Activated CD4-positive, alpha-beta T cell treated with anti-CD3 and anti-CD28 coated beads for 36 hours (primary cell): Measurements from ENCODE around the gene PSORS1C2. TPM values are rescaled to one million over a fixed set of nuclear protein-coding genes. Genes with fewer than 3 reads are reported as not detected.

Source experiments
- ATAC-seq: fragments of 200-7000 bp; cut with Tn5 transposase; one replicate; pipeline ENCODE4 v1.10.0; 2021; ENCODE audit warnings: mild to moderate bottlenecking, moderate library complexity
- CTCF ChIA-PET: fragments of 350-600 bp; sonication (Branson Sonifier 250); formaldehyde crosslinking; loops from one replicate; lab custom pipeline; 2021; ENCODE audit warnings: antibody characterized with exemption; lab: Charles Lee
- POLR2A ChIA-PET: fragments of 350-600 bp; sonication (Branson Sonifier 250); formaldehyde crosslinking; loops from one replicate; lab custom pipeline; 2021; ENCODE audit warnings: antibody characterized with exemption, inconsistent platforms; lab: Charles Lee
- DNase-seq: peaks from one replicate; pipeline ENCODE4 v3.0.0-alpha.2; 2020
- H3K27ac Mint-ChIP-seq: one replicate; pipeline ENCODE4 v1.8.0; 2021; ENCODE audit warnings: mixed read lengths
- H3K27me3 Mint-ChIP-seq: one replicate; pipeline ENCODE4 v1.8.0; 2021; ENCODE audit warnings: mixed read lengths
- H3K36me3 Mint-ChIP-seq: one replicate; pipeline ENCODE4 v1.8.0; 2021; ENCODE audit warnings: low read depth, mixed read lengths
- H3K4me1 Mint-ChIP-seq: one replicate; pipeline ENCODE4 v1.8.0; 2021; ENCODE audit warnings: mixed read lengths
- H3K4me3 Mint-ChIP-seq: one replicate; pipeline ENCODE4 v1.8.0; 2021; ENCODE audit warnings: mild to moderate bottlenecking, moderate library complexity, mixed read lengths
- H3K9me3 Mint-ChIP-seq: one replicate; pipeline ENCODE4 v1.8.0; 2021; ENCODE audit warnings: low read depth, mixed read lengths
- intact Hi-C, 2 experiments: fragments of 100-400 bp; cut with DNase I in 1 of 2; cut with micrococcal nuclease in 1 of 2; formaldehyde crosslinking; loops; one replicate each; pipeline versions ENCODE4 v1.14.2 to v1.15.1; 2022 to 2024; cut with DNase I, micrococcal nuclease
- total RNA-seq, 2 experiments: library from RNA; stranded (reverse); gene quantifications; one replicate each; pipeline ENCODE4 v1.2.3, GENCODE V29; 2021

The PSORS1C2 gene
- total RNA-seq, 2 experiments from 2014 or later: not detected

GRCh38 chr6:31121131-31121790 lies 17.6 kb downstream of the PSORS1C2 start:
- POLR2A ChIA-PET: no interaction called here
- DNase-seq: no peak
- Mint-ChIP-seq H3K4me3 (no peak overlapping the region), H3K27ac (no peak overlapping the region), H3K36me3 (no peaks in the 10 kb centered on the region), H3K27me3 (peaks cover 2% of the 10 kb centered on the region), H3K4me1 (no peaks in the 10 kb centered on the region), H3K9me3 (no peaks in the 10 kb centered on the region)
- CTCF ChIA-PET: no interaction called here
- intact Hi-C loops: no loop called here
- ATAC-seq: no peak

GRCh38 chr6:31120151-31120915 lies 18.5 kb downstream of the PSORS1C2 start, which contains the start of gene CDSN:
Gene CDSN (minus strand): TSS chr6:31120446. CDS start chr6:31120419, 27 bp downstream.
- H3K4me3 Mint-ChIP-seq: no peak within 1 kb of the TSS
- CTCF ChIA-PET: no interaction called here
- DNase-seq (no peak), ATAC-seq (no peak)
- POLR2A ChIA-PET: no interaction called here
- H3K27me3 Mint-ChIP-seq: peaks cover 2% of the 10 kb centered on the region
- no peaks in the 10 kb centered on the region for H3K4me1 Mint-ChIP-seq
- no peak within 1 kb of the TSS for H3K27ac Mint-ChIP-seq
- H3K36me3 Mint-ChIP-seq: no peaks in the 10 kb centered on the region
- H3K9me3 Mint-ChIP-seq: no peaks in the 10 kb centered on the region
- intact Hi-C loops: no loop called here

DNA sequence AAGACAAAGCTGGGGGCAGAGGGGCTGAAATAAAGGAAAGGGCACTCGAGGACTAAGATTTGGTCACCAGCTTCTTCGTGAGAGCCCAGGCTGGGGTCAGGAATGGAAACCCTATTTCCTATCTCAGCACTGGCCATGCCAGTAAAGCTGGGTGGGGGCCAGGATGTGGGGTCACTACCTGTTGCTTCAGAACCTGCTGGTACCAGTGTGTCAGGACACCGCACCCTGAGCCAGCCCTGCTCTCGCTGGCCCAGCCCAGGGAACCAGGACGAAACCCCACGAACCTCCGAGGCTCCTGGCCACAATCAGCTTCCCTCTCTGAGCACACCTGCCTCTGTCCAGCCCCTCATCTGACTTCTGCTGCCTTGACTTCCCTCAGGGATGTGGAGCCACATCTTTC lies 20.7 kb downstream of the PSORS1C2 start:
- intact Hi-C loops: no loop called here
- Mint-ChIP-seq H3K9me3 (no peaks in the 10 kb centered on the region), H3K27me3 (peaks cover 2% of the 10 kb centered on the region), H3K4me3 (no peak overlapping the region), H3K27ac (no peak overlapping the region), H3K36me3 (no peaks in the 10 kb centered on the region), H3K4me1 (no peaks in the 10 kb centered on the region)
- ChIA-PET CTCF (interaction anchor here (0.6 to 1.9 kb wide), 3 partner anchors 11 to 527 kb away, joined by 3 to 9 read pairs (median 4); no protein-coding TSS in a partner anchor), POLR2A (no interaction called here)
- DNase-seq (no peak), ATAC-seq (no peak)

- intact Hi-C loops: no loop called here
- Mint-ChIP-seq H3K36me3 (no peaks in the 10 kb centered on the region), H3K9me3 (no peaks in the 10 kb centered on the region), H3K4me3 (no peak overlapping the region), H3K27me3 (peaks cover 2% of the 10 kb centered on the region), H3K27ac (no peak overlapping the region), H3K4me1 (no peaks in the 10 kb centered on the region)
- POLR2A ChIA-PET: no interaction called here
- DNase-seq: no peak
- CTCF ChIA-PET: interaction anchor here (0.6 to 1.9 kb wide), 7 partner anchors 9 to 817 kb away, joined by 3 to 9 read pairs (median 3); no protein-coding TSS in a partner anchor
- ATAC-seq: no peak
Observed at GRCh38 chr6:31116661-31117385, 22.0 kb downstream of the PSORS1C2 start.

DNA sequence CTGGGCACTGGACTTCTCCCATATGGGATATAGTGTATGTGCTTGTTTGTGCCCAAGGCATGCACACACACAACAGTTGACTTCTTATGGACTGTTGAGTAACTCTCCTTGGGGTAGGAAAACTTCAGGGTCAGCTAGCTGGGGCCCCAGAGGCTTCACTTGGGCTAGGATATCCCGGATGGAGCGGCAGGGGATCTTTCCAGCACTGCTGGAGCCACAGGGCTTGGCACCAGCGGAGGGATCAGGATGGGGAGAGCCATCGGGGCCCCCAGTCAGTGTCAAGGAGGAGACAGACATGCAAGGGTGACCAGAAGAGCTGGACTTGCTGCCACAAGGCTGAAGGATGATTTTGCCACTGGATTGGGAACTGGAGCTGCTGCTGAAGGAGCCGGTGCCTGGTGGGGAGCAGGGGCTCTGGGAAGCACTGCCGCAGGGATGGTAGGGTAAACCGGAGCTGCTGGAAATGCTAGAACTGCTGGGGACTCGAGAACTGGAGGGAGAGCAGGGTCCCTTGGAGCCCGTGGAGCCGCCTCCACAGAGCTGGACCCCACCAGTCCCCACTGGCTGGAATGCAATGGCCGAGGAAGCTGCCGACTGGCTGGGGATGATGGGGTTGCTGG lies 22.8 kb downstream of the PSORS1C2 start:
- ATAC-seq (no peak), DNase-seq (no peak)
- POLR2A ChIA-PET: no interaction called here
- CTCF ChIA-PET: interaction anchor here (0.6 to 1.2 kb wide), 5 partner anchors 13 to 816 kb away, joined by 3 to 6 read pairs (median 4); no protein-coding TSS in a partner anchor
- intact Hi-C loops: no loop called here
- H3K4me3 Mint-ChIP-seq: no peak overlapping the region
- H3K4me1 Mint-ChIP-seq: no peaks in the 10 kb centered on the region
- H3K27ac Mint-ChIP-seq: no peak overlapping the region
- no peaks in the 10 kb centered on the region for H3K9me3 Mint-ChIP-seq
- H3K27me3 Mint-ChIP-seq: peaks cover 2% of the 10 kb centered on the region
- no peaks in the 10 kb centered on the region for H3K36me3 Mint-ChIP-seq

GRCh38 chr6:31114970-31115849 lies 23.7 kb downstream of the PSORS1C2 start:
- intact Hi-C loops: no loop called here

GRCh38 chr6:31114541-31114878 lies 24.4 kb downstream of the PSORS1C2 start, which contains the start of gene PSORS1C1:
Gene PSORS1C1 (plus strand): TSS chr6:31114800. CDS start chr6:31129633, 14,833 bp downstream.
- Mint-ChIP-seq H3K27me3 (peaks cover 2% of the 10 kb centered on the region), H3K36me3 (no peaks in the 10 kb centered on the region), H3K9me3 (no peaks in the 10 kb centered on the region), H3K4me3 (no peak within 1 kb of the TSS), H3K4me1 (no peaks in the 10 kb centered on the region), H3K27ac (no peak within 1 kb of the TSS)
- ATAC-seq: no peak
- no peak for DNase-seq
- intact Hi-C loops: no loop called here
- ChIA-PET POLR2A (no interaction called here), CTCF (interaction anchor here (1.0 kb wide), 1 partner anchor 13 kb away, joined by 3 read pairs; no protein-coding TSS in a partner anchor)

More at GRCh38 chr6:31114970-31115849, 23.7 kb downstream of the PSORS1C2 start:
- CTCF ChIA-PET: interaction anchor here (1.0 to 1.2 kb wide), 3 partner anchors 12 to 574 kb away, joined by 3 to 5 read pairs (median 3); no protein-coding TSS in a partner anchor
- Mint-ChIP-seq H3K27me3 (peaks cover 2% of the 10 kb centered on the region), H3K4me1 (no peaks in the 10 kb centered on the region), H3K27ac (no peak overlapping the region), H3K36me3 (no peaks in the 10 kb centered on the region), H3K9me3 (no peaks in the 10 kb centered on the region), H3K4me3 (no peak overlapping the region)
- POLR2A ChIA-PET: no interaction called here
- DNase-seq (no peak), ATAC-seq (no peak)

DNA sequence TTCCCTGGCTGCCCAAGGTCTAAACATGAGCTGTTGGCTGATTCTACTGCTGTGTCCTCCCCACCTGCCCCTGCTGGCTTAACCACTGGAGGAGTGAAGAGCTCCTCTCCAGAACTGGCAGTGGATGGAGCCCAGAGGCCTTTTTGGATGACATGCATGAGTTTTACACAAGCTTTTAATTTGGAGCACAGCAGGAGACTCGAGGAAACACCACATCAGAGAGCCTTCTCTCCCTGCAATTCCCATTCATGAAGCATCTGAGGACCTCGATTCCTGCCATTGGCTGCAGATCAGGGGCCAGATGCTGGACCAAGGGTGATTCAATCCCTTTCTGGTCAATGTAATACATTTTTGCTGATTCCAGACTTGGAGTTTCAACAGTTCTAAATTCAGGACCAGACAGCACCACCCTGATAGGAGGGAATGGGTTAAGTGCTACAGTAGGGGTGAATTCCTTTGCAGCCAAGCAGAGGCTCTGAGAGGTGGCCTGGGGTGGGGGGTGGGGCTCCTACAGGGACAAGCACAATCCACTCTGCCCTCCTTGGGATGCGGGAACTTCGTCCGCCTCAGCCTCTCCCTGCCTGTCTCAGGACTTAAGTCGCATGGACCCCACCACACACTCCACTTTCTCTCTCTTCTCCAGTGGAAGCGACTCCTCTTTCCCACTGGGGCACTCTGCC lies 24.9 kb downstream of the PSORS1C2 start:
- Mint-ChIP-seq H3K27ac (no peak overlapping the region), H3K4me1 (no peaks in the 10 kb centered on the region), H3K36me3 (no peaks in the 10 kb centered on the region), H3K27me3 (peaks cover 2% of the 10 kb centered on the region), H3K4me3 (no peak overlapping the region), H3K9me3 (no peaks in the 10 kb centered on the region)
- DNase-seq (no peak), ATAC-seq (no peak)
- CTCF ChIA-PET: interaction anchor here (0.8 to 2.0 kb wide), 3 partner anchors 13 to 34 kb away, joined by 3 to 8 read pairs (median 3); no protein-coding TSS in a partner anchor
- intact Hi-C loops: no loop called here
- POLR2A ChIA-PET: no interaction called here

DNA sequence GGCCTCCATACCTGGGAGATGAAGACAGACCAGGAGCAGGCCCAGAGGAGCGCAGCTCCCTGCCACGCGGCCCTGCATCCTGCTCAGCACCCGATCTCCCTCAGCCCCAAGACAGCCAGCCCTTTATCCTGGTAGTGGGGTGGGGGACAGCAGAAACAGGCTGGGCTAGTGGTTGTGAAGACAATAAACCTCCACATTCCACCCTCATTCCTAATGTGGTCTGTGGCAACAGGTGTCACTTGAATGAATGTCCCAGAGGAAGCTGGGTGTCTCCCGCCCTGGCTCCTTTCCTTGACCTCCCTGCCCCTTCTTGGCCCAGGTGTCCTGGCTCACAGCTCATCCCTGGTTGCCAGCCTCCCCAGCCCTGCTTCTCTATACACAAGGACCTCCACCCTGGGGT lies 26.4 kb downstream of the PSORS1C2 start, which contains the start of gene C6orf15:
Gene C6orf15 (minus strand): TSS at position 98 of the 400 bp plus-strand sequence. CDS start 20 bp downstream, at position 78.
- DNase-seq (no peak), ATAC-seq (no peak)
- ChIA-PET POLR2A (no interaction called here), CTCF (interaction anchor here (0.5 to 2.0 kb wide), 3 partner anchors 33 to 1201 kb away, joined by 3 to 8 read pairs (median 4); no protein-coding TSS in a partner anchor)
- no peaks in the 10 kb centered on the region for H3K9me3 Mint-ChIP-seq
- no peaks in the 10 kb centered on the region for H3K36me3 Mint-ChIP-seq
- no peaks in the 10 kb centered on the region for H3K4me1 Mint-ChIP-seq
- H3K27ac Mint-ChIP-seq: no peak within 1 kb of the TSS
- H3K27me3 Mint-ChIP-seq: no peaks in the 10 kb centered on the region
- intact Hi-C loops: no loop called here
- H3K4me3 Mint-ChIP-seq: no peak within 1 kb of the TSS

GRCh38 chr6:31111712-31112111 lies 27.2 kb downstream of the PSORS1C2 start:
- H3K9me3 Mint-ChIP-seq: no peaks in the 10 kb centered on the region
- no peaks in the 10 kb centered on the region for H3K27me3 Mint-ChIP-seq
- DNase-seq (no peak), ATAC-seq (no peak)
- H3K4me1 Mint-ChIP-seq: no peaks in the 10 kb centered on the region
- ChIA-PET POLR2A (no interaction called here), CTCF (interaction anchor here (2.0 kb wide), 1 partner anchor 32 kb away, joined by 8 read pairs; no protein-coding TSS in a partner anchor)
- no peak overlapping the region for H3K4me3 Mint-ChIP-seq
- H3K36me3 Mint-ChIP-seq: no peaks in the 10 kb centered on the region
- intact Hi-C loops: no loop called here
- H3K27ac Mint-ChIP-seq: no peak overlapping the region
